ENCODE data around the gene CERS5.

Gene CERS5, protein sequence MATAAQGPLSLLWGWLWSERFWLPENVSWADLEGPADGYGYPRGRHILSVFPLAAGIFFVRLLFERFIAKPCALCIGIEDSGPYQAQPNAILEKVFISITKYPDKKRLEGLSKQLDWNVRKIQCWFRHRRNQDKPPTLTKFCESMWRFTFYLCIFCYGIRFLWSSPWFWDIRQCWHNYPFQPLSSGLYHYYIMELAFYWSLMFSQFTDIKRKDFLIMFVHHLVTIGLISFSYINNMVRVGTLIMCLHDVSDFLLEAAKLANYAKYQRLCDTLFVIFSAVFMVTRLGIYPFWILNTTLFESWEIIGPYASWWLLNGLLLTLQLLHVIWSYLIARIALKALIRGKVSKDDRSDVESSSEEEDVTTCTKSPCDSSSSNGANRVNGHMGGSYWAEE

DNA sequence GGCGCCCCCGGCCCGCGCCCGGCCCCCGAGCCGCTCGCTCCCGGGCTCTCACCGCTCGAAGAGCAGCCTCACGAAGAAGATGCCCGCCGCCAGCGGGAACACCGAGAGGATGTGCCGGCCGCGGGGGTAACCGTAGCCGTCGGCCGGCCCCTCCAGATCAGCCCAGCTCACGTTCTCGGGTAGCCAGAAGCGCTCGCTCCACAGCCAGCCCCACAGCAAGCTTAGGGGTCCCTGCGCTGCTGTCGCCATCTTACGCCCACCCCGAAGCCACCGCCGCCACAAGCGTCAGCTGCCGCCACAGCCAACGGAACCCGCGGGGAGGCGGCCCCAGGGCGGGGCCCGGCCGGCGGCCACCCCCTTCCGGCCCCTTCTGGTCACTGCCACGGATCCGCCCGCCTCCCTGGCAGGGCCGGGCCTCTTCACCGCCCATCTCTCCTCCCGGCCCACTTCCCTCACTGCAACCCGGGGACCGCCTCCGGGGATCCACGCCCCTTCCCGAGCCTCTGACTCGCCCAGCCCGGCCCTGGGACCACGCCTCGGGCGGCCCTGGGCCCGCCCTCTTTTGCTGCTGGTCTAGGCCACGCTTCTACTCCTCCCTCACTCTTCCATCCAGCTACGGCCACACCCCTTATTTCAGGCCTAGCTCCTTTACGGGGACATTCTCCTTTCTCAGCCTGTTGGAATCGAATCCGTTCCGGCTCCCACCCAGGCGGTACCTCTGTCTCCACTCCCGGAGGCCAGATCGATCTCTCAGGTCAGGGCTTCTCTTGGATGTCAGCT, at the start of gene CERS5:
Gene CERS5 (minus strand): TSS at position 321 of the 780 bp plus-strand sequence. CDS start 72 bp downstream, at position 249.
- DNase-seq (ENCODE audit: low read depth, low spot score) = peak; percentile 97

GRCh38 chr12:50215033-50215432, 47.9 kb upstream of the CERS5 start:
- no peak for DNase-seq (ENCODE audit: low read depth, low spot score)

DNA sequence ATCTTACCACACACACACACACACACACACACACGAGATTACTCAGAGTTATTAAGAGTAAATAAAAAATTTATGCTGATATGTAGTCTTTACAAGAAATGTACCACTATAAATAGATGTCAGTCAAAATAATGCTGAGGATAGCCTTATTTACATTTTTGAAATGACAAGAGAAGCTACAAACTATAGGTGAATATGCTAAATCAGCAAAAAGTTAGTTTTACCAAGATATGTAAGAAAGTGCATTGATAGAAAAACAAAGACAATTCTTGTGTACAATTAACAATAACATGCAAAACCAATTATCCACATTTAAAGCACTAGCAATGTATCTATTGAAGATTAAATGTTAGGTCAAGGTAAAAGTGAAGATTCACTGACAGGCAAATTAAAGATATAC, 46.8 kb upstream of the CERS5 start:
- no peak for DNase-seq (ENCODE audit: low read depth, low spot score)

GRCh38 chr12:50213439-50213838, 46.3 kb upstream of the CERS5 start:
- no peak for DNase-seq (ENCODE audit: low read depth, low spot score)

DNA sequence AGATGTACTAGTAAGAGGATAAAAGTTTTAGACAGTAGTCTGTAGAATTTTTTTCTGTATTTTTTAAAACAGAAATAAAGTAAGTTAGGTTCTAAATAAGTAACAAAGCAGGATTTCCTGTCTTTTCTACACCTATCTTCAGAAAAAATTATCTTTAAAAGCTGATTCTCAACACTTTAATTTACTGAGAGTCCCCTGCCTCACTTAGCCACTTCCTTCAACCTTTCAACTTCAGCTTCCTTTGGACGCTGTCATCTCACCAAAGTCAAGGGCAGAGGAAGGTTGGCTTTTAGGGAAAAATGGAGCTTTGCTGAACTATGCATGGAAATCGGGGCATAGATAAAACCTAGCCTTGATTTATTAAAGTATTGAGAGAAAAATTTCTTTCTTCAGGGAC, 44.9 kb upstream of the CERS5 start:
- no peak for DNase-seq (ENCODE audit: low read depth, low spot score)

GRCh38 chr12:50211392-50212070, 44.4 kb upstream of the CERS5 start:
- no peak for DNase-seq (ENCODE audit: low read depth, low spot score)

DNA sequence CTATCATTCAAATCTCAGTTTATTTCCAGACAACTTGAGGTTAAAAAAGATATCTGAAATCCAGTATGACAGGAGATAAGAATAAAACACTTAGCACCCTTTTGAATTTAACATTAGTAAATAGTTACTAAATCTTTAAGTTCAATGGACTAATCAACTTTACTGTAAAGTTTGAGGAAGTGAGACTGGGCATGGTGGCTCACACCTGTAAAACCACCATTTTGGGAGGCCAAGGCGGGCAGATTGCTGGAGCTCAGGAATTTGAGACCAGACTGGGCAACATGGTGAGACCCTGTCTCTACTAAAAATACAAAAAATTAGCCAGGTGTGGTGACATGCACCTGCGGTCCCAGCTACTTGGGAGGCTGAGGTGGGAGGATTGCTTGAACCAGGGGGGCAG, 40.3 kb upstream of the CERS5 start:
- no peak for DNase-seq (ENCODE audit: low read depth, low spot score)

- no peak for DNase-seq (ENCODE audit: low read depth, low spot score)
These were observed 38.5 kb upstream of the CERS5 start for GRCh38 chr12:50205648-50206047.

DNA sequence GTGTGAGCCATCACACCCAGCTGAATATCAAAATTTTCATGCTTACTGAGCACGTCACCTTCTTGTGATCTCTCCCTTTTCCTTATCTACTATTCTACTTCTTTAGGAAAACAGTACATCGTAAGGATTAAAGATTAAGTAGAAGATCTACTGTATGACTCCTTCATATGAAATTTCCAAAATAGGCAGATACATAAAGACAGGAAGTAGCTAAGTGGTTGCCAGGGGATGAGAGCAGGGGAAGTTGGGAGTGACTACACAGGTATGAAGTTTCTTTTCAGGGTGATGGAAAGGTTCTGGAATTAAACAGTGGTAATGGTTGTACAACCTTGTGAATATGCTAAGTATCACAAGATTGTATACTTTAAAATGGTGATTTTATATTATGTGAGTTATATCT, 36.5 kb upstream of the CERS5 start:
- no peak for DNase-seq (ENCODE audit: low read depth, low spot score)

- no peak for DNase-seq (ENCODE audit: low read depth, low spot score)
These were observed 34.9 kb upstream of the CERS5 start for GRCh38 chr12:50201987-50202521.

- DNase-seq (ENCODE audit: low read depth, low spot score) = no peak
These were observed 33.5 kb upstream of the CERS5 start for GRCh38 chr12:50200552-50201273.

DNA sequence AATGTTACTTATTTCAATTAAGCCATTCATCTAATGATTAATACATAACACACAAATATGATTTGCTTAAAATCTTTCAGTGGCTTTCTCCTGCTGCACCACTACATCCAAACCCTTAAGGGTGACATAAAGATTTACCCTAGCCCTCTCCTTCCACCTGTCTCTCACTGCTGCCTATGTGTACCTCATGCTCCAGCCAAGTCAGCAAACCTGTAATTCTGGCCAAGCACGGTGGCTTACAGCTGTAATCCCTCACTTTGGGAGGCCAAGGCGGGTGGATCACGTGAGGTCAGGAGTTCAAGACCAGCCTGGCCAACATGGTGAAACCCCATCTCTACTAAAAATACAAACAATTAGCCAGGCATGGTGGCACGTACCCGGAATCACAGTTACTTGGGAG, 31.7 kb upstream of the CERS5 start:
- DNase-seq (ENCODE audit: low read depth, low spot score) = no peak

GRCh38 chr12:50197297-50197727, 30.1 kb upstream of the CERS5 start:
- DNase-seq (ENCODE audit: low read depth, low spot score) = no peak

GRCh38 chr12:50196537-50196936, 29.4 kb upstream of the CERS5 start:
- DNase-seq (ENCODE audit: low read depth, low spot score) = no peak

DNA sequence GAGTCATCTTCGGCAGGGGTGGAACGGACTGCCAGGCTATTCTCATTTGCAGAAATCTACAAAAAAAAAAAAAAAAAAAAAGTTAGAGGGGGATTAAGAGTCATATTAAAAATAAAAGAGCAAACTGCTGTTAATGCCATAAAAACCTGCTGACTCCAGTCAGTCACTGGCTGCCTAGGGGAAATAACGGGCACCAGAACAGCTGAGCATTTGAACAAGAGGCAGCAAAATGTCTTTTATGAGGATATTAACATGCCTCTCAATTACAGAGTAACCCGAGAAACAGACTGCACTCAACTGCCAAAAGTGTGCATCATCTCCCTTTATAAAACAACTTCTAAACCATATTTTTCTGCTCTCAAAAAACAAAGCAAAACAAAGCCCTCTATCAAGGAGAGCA, 28.7 kb upstream of the CERS5 start:
- no peak for DNase-seq (ENCODE audit: low read depth, low spot score)

DNA sequence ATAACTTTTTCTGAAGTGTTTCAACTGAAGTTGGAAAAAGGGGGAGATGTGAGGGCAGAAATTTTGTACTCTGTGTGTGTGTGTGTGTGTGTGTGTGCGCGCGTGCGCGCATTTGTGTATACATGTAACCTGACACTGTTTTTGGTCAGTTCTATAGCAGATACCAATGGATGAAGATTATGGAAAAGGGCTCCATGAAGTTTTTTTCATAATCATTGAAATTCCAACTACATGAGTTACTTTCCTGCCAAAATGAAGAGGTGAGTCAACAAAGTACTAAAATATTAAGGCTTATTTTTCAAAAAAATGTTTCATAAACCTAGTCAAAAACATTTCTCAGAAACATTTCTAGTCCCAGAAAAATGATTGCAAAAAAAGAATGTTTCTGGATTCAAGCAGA, 25.7 kb upstream of the CERS5 start:
- no peak for DNase-seq (ENCODE audit: low read depth, low spot score)

DNA sequence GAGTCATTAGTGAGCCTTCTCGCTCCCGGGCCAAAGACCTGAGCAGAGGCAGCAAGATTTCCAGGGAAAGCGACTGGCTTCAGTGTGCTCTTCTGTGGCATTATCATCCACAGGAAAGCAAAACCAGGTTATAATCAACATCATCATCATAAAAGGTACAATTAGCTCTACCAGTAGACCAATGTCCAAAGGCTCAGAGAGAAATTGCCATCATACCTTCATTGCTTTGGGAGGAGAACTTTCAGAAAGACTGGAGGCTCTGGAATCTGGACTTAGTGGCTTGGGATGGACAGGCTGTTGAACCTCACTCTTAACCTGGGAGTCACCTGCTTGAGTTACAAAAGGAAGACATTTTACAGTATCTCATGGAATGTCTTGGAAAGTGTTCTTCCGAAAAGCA, 25.1 kb upstream of the CERS5 start:
- DNase-seq (ENCODE audit: low read depth, low spot score) = no peak

DNA sequence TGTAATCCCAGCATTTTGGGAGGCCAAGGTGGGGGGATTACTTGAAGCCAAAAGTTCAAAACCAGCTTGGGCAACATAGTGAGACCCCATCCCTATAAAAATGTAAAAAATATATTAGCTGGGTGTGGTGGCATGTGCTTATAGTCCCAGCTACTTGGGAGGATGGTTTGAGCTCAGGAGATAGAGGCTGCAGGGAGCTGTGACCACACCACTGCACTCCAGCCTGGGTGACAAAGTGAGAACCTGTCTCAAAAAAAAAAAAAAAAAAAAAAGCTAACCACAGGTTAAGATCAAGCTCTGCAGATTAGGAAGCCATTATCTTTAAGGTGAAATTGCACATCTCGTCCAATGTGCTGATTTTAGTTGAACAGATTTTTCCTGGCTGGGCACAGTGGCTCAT, 23.7 kb upstream of the CERS5 start:
- DNase-seq (ENCODE audit: low read depth, low spot score) = no peak

DNA sequence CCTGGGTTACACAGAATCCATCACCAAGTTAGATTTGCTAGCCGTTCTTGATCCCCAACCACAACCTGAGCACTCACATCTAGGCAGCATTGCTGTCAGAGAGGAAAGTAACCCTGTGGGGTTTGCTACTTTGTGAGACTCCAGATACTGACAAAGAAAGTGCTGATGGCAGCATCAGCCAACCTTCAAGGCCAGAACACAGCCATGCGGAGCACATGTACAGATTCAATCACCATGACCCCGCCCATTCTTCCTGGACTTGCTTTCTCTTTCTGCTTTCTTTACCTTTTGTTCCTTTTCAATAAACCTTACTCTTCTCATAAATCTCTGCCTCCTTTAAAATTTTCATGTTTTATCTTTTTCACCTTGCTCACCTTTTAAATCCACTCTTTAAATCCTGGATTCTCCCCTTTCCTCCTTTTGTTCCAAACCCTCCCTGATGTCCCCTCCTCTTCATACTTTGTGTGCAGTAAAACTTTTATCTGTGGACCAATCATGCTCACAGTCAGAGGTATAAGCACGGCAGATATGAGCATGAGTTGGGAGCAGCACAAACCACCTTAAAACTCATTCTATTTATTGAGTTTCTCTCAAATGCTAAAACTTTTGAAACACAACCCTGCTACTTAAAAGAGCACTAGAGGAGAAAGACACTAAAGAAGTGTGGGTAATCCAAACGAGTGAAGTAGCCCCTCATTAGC, 21.9 kb upstream of the CERS5 start:
- DNase-seq (ENCODE audit: low read depth, low spot score) = no peak

GRCh38 chr12:50188241-50188781, 21.1 kb upstream of the CERS5 start:
- no peak for DNase-seq (ENCODE audit: low read depth, low spot score)
